ENCODE results near the gene CDK1.

DNA sequence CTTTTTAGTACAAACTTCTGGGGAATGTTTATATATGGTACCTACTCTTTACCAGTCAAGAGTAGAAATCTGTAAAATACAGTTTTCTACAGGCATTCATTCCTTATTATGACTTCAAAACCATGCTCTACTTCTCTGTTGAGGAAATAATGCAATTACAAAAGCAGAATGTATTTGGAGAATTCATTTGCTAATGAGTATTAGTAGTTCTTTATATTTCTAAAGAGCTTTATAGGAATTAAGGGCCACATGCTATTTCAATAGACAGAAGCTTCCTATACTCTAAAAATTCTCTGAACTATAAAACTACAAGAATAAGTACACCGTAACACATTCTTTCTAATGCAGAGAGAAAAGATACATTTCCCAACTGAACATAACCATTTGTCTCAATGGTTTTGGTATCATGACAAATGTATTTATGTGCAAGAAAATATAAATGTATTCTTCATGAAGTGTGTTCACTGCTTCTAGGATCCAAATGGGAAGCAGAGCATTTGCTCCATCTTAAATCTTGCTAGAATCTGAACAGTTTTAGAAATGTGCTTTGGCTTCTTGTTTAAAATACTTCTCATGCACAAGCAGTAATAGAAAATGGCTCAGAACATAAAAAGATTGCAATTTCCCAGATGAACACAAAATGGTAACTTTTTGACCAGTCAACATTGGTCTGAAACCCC is 21.8 kb downstream of the CDK1 start:
- TF ChIP-seq, protein P1, sequence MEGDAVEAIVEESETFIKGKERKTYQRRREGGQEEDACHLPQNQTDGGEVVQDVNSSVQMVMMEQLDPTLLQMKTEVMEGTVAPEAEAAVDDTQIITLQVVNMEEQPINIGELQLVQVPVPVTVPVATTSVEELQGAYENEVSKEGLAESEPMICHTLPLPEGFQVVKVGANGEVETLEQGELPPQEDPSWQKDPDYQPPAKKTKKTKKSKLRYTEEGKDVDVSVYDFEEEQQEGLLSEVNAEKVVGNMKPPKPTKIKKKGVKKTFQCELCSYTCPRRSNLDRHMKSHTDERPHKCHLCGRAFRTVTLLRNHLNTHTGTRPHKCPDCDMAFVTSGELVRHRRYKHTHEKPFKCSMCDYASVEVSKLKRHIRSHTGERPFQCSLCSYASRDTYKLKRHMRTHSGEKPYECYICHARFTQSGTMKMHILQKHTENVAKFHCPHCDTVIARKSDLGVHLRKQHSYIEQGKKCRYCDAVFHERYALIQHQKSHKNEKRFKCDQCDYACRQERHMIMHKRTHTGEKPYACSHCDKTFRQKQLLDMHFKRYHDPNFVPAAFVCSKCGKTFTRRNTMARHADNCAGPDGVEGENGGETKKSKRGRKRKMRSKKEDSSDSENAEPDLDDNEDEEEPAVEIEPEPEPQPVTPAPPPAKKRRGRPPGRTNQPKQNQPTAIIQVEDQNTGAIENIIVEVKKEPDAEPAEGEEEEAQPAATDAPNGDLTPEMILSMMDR (IDR thresholded peaks at IDR 0.05; ENCODE audit: low read length), result no peak
- no peak for TF ChIP-seq EZH2 (IDR thresholded peaks at IDR 0.05; ENCODE audit: borderline replicate concordance, low read length)
